NCI-H2081 (cell line): ENCODE measurements around the gene VPS26B.
"Not testable (repeated sequence)": the region's sequence is repeated elsewhere in the genome, so short reads cannot be mapped to it uniquely, and the experiment has no call there.

ENCODE experiments used
- DNase-seq, 2 experiments: peaks; one replicate each; lab custom pipeline; 2025; lab: John Stamatoyannopoulos, UW

VPS26B gene

GRCh38 chr11:134281635-134282034 lies 57.2 kb downstream of the VPS26B start:
- DNase-seq: not testable (repeated sequence)

GRCh38 chr11:134282121-134283045 lies 57.9 kb downstream of the VPS26B start:
- DNase-seq: no peak

- no peak for DNase-seq
Observed at GRCh38 chr11:134283461-134284230, 59.2 kb downstream of the VPS26B start.

- DNase-seq: not testable (repeated sequence)
Observed at GRCh38 chr11:134284349-134284748, 59.9 kb downstream of the VPS26B start.

GRCh38 chr11:134287561-134287960 lies 63.1 kb downstream of the VPS26B start:
- no peak for DNase-seq

- DNase-seq: no peak
Observed at GRCh38 chr11:134288486-134288885, 64.0 kb downstream of the VPS26B start.

- DNase-seq: no peak
Observed at GRCh38 chr11:134289167-134289566, 64.7 kb downstream of the VPS26B start.

- no peak for DNase-seq
Observed at GRCh38 chr11:134289789-134290188, 65.3 kb downstream of the VPS26B start.

- no peak for DNase-seq
Observed at GRCh38 chr11:134290646-134291045, 66.2 kb downstream of the VPS26B start.

GRCh38 chr11:134291196-134291595 lies 66.7 kb downstream of the VPS26B start:
- DNase-seq: no peak

GRCh38 chr11:134292661-134293060 lies 68.2 kb downstream of the VPS26B start:
- DNase-seq: no peak

- no peak for DNase-seq
Observed at GRCh38 chr11:134293119-134294113, 68.9 kb downstream of the VPS26B start.

GRCh38 chr11:134294664-134295063 lies 70.2 kb downstream of the VPS26B start:
- no peak for DNase-seq
